NCI-H1694 (cell line): ENCODE results near the gene MARK3.
"Not testable (repeated sequence)": the region's sequence is repeated elsewhere in the genome, so short reads cannot be mapped to it uniquely, and the experiment has no call there.

Experiments used
- DNase-seq: peaks from one replicate; lab custom pipeline; 2025; lab: John Stamatoyannopoulos, UW

MARK3 gene

DNA sequence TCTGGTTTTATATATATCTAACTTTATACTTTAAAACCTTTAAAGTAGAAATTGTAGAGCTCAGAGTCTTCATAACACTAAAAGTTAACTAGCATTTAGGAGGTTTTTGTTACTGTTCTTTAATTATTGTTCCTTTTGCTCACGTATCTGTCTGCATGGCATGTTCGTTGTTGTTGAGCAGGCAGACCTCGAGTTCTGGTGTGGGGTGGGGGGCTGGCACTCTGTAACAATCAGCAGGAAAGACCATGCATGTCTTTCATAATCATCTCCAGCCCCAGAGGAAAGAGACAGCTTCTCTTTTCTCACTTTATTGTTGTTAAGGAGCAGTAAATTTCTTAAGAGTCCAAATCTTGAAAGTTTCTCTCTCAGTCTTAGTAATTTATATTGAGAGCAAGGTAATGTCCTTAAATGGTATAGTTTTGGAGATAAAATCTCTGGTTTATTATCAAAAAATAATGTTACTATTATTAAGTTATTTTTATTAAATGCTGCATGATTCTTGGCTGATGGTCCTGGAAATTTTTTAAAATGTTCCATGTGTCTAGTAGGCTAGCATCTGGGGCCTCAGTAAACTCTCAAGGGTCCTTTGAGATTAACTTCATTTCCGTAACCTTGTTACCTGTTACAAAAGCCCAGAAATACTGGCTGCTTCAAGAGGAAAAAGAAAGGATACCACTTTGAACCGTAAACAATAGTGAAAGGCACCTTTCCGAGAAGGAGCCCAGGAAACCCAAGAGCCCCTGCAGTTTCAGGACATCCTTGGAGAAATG, 107.1 kb downstream of the MARK3 start:
- no peak for DNase-seq

DNA sequence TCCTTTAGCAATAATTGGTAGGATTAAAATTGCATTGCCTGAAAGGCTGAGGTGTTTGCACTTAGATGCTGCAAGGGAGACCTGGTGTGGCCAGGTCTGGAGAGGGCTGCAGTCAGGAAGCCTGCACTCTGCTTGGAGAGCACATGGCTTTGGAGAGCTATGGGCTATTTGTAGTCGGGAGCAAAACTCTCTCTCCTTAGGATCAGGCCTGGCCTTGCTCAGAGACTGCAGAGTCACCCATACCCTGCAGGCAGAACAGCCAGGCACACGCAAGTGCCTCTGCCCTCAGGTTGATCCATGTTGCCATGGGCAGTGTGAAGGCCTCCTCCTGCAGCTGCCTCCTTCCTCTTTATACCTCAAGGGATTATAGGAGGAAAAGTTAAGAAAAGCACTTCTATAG, 110.6 kb downstream of the MARK3 start:
- no peak for DNase-seq

DNA sequence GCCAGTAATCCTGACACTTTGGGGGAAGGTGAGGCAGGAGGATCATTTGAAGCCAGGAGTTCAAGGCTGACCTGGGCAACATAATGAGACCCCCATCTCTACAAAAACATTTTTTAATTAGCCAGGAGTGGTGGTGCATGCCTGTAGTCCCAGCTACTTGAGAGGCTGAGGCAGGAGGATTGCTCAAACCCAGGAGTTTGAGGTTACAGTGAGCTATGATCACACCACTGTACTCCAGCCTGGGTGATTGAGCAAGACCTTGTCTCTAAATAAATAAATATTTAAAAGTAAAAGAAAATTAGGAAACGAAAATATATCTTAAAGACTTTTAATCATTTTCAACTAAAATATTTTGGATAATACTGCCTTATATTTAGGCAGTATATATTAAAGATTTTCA, 111.6 kb downstream of the MARK3 start:
- DNase-seq: no peak

DNA sequence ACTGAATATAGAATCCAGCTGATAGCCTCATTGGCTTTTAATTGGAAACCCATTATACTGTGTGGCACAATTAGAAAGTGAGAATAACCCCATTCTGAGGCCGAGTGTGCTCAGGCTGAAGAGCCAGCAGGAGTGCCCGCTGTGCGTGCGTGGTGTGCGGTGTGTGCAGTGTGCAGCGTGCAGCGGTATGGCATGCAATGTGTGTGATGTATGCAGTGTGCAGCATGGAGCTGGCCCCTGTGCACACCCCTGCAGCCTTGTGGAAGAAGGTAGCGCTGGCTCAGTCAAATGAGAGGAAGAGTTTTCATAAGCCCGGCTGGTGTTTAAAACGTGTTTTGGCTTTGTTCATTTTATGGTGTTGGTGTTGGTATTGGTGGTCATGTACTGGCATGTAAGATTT, 114.5 kb downstream of the MARK3 start:
- DNase-seq: no peak

DNA sequence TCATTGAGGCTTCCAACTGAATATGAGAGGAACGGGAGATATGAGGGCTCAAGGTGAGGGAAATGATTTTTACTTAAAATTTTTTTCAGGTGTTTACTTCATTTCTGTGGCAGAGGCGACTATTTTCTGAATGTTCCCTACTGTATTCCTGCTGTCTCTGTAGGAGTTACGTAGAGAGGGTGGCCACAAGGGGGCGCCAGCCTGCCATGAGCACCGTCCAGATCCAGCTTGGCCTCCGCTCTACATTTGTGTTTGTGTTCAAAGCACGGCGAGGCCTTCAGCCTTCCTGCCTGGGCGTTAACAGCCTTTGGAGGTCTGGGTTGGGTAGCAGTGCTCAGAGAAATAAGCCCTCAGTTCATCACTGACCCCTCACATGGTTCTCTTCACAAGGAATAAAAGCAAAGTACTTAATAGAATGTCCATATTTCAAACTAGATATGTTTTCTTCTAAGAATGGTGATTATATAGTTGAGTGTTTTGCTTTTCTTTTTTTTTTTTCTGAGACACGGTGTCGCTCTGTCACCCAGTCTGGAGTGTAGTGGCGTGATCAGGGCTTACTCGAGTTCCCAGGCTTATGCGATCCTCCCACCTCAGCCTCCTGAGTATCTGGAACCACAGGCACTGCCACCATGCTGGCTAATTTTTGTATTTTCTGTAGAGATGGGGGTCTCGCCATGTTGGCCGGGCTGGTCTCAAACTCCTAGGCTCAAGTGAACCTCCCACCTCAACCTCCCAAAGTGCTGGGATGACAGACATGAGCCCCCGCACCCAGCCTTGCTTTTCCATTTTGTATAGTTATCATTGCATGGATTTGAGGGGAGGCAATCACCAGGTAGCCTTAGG, 115.2 kb downstream of the MARK3 start:
- peak; percentile 99 for DNase-seq

DNA sequence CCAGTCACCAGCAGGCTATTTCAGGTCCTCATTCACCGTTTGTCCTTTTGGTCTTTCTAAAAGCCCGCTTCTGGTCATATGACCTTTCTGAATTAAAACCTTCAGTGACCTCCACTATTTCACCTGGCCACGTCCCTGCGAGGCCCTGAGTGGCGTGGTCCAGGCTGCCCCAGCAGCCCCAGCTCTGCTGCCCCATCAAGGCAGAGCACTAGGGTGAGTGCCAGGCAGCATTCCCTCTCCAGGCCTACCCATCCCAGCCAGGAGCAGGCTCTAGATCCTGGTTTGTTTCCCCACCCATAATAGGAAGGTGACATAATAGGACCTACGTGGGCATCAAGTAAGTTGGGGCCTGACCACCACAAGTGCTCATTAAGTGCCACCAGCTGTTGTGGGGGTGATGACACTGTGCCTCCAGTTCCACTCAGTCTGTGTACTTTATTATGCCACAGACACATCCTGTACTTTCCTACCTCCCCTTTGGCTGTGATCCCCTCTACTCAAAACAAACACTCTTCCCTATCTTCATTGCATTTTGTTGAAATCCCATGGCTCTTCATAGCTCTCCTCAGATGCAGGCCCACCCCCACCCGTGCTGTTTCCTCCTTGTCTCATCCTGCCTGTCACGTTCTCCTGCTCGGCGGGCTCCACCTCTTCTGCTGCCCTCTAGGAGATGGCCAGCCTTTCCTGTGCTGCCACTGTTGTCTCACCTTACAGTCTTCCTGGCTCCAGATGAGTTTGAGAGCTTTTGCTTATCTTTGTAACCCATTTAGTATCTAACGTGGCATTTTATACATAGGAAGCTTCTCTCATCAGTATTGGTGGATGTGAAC, 116.0 kb downstream of the MARK3 start:
- DNase-seq: no peak

DNA sequence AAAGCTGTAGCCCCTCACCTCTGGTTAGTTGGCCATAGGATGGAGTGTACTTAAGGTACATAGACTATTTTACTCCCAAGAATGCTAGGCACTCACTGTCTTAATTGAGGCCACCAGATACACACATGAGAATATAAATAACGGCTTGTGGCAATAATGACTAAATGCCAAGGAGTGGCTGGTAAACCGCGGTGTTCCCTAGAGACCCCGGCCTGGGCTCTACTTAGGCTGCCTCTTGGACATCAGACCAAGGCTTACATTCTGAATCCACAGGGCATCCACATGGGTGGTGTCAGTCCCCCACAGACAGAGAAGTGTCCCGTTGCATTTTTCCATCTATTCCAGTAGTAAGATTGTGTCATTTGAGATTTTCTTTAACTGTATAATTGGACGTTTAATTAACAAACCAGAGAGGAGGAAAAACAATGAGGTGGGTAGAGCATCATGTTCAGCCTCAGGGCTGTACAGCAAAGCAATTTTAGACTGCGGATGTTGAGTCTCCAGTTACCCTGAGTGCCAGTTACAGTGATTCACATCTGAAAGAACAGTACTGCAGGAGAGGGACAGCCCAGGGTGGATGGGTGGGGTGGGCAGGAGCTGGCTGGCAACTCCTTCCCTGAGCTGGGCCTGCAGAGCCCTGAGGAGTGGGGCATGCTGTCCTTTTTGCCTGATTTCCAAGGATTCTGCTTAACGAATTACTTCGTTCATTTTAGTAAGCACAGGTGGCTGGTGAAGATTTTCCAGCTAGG, 116.9 kb downstream of the MARK3 start:
- no peak for DNase-seq

DNA sequence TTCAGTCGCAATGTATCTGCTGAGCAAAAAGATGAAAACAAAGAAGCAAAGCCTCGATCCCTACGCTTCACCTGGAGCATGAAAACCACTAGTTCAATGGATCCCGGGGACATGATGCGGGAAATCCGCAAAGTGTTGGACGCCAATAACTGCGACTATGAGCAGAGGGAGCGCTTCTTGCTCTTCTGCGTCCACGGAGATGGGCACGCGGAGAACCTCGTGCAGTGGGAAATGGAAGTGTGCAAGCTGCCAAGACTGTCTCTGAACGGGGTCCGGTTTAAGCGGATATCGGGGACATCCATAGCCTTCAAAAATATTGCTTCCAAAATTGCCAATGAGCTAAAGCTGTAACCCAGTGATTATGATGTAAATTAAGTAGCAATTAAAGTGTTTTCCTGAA, 117.7 kb downstream of the MARK3 start:
- DNase-seq: no peak

DNA sequence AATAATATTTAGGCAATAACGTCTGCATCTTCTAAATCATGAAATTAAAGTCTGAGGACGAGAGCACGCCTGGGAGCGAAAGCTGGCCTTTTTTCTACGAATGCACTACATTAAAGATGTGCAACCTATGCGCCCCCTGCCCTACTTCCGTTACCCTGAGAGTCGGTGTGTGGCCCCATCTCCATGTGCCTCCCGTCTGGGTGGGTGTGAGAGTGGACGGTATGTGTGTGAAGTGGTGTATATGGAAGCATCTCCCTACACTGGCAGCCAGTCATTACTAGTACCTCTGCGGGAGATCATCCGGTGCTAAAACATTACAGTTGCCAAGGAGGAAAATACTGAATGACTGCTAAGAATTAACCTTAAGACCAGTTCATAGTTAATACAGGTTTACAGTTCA, 118.1 kb downstream of the MARK3 start:
- DNase-seq: no peak

DNA sequence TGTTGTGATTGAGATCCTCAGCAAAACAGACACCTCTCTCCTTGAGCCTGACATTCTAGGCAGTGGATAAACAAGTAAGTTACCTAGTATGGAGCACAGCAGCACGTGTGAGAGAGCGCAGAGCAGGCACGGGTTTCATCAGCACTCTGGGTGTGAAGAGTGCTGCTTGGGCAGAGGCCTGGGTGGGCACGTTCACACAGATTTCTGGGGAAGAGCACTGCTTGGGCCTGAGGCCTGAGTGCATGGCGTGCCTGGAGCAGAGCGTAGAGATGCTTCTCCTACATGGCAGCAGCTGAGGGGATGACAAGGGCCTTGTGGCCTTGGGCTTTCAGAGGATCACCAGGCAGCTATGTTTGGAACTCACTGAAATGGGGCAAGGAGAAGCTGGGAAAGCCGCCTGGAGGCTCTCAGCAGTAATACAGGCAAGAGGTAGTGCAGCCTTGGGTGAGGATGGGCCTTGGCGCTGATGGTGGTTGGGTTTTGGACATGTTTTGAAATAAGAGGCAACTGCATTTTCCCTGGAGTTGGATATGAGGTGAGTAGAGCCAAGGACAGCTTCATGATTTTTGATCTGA, 119.9 kb downstream of the MARK3 start:
- no peak for DNase-seq

DNA sequence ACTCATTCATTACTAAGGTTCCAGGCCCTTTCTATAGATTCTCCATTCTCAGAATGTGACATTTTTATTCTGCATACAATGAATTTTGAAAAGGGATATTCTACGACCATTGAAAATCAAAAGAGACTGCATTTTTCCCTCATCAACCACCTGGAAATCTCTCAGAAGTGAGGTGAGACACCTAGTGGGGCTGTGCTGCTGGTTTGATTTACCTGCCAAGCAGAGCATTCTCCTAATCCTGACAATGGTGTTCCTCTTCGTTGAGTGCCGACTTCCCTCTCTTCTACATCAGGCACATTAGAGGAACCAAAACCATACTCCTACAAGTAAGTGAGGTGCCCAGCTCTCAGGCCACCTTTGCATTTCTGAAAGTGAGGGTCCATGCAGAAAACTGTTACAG, 122.5 kb downstream of the MARK3 start:
- no peak for DNase-seq

DNA sequence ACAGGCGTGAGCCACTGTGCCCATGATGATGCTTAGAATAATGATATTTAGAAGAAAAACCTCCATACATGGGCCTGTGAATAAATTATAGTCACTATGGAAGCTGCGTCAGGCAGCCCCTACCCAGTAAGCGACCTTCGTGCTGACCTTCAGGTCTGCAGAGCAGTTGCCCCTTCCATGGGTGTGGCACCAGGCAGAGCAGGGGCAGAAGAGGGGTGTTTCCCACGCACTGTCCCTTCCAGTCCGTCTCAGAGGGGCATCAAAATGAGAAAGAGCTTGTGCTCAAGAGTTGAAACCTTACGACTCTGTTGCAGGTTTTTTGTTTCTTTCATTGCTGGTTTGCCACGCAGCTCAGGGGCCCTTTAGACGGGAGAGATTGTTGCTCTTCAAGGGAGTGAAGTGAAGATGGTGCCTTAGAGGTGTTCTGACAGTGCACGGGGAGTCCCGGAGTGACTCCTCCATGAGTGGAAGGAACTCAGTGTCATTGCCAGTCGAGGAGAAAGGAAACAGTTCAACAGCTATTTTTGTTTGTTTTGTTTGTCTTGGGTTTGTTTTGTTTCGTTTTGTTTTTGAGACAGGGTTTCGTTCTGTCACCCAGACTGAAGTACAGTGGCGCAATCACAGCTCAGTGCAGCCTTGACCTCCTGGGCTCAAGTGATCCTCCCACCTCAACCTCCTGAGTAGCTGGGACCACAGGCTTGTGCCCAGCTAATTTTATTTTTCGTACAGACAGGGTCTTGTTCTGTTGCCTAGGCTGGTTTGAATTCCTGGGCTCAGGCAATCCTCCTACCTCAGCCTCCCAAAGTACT, 123.5 kb downstream of the MARK3 start:
- no peak for DNase-seq

DNA sequence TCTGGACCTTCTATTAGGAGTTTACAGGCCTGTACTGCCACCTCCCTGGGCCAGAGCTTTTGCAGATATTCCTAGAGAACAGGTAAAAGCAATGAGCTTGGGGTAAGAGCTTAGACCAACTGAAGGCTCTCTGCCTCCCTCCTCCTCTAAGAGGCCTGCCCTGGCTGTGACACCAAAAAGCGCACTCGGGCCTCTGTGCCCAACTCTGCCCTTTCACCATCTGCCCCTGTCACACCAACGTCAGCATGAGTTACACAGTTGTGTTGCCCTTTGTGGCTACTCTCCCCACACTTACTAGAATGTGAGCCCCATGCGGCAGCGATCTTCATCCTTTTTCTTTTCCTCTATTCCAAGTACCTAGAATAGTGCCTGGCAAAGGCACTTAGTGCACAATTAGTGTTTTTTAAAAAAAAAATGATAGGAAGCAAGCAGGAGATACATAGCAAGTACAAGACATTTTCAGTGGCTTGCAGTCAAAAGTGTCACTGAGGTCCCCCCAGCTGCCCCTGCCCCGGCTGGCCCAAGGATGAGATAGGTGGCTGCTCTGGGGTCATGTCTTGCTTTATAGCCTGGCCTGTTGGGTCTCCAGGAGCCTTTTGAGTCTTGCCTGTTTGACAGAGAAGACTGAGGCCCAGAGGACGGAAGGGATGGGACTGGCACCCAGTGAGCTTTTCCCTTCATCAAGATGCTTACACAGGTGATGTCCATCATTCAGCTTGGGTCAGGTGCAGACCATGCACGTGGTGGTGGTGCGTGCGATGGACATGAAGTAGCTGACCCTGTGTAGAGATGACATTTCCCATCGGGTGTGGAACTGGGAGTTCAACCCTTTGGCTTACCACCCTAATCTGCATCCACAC, 124.9 kb downstream of the MARK3 start:
- DNase-seq: no peak

DNA sequence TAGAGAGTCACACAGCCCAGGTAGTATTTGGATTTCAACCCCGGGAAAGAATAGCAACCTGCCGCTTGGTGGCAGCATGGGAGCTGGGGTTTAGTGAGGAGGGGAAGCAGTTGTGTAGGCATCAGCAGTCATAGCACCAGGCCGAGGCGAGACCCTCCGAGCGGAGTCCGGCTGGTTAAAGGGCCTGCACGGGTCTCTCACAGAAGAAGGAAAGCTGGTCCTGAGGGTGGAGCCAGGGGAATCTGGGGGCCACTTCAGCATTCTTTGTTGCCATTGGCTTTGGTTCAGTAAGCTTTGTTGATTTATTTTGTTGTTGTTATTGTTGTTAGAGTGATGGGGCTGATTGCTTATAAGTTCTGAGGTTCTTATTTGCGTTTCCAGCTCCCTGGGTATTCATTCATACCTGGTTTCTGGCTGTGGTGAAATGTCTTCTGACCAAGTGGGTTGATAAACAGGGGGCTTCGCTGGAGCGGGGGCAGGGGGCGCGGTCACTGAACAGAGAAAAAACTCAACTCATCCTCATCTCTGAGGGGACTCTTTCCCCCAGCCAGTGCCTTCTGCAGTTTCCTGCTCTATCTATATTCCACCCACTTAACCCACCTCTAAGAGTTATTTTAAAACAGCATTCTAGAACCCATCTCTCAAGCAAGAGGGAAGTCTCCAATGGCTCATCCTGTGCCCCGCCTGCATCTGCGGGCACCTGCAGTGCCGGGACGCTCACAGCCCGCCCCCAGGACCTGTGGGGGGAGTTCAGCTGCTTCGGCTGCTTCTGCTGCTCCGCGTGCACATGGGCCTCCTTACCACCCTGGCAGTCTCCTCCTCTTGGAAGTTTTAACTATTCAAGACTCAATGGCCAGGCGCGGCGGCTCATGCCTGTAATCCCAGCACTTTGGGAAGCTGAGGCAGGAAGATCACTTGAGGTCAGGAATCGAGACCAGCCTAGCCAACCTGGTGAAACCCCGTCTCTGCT, 125.8 kb downstream of the MARK3 start:
- DNase-seq: peak; percentile 46

DNA sequence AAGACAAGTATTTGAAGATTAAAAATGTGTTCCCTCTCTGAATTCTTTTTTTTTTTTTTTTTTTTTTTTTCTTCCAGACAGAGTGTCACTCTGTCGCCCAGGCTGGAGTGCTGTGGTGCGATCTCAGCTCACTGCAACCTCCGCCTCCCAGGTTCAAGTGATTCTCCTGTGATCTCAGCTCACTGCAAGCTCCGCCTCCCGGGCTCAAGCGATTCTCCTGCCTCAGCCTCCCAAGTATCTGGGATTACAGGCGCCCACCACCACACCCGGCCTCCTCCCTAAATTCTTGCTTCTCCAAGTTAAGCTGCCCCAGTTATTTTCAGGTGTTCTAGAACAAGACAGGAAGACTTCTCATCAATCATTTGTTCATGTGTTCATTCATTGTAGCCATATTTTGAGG, 127.0 kb downstream of the MARK3 start:
- DNase-seq: not testable (repeated sequence)

DNA sequence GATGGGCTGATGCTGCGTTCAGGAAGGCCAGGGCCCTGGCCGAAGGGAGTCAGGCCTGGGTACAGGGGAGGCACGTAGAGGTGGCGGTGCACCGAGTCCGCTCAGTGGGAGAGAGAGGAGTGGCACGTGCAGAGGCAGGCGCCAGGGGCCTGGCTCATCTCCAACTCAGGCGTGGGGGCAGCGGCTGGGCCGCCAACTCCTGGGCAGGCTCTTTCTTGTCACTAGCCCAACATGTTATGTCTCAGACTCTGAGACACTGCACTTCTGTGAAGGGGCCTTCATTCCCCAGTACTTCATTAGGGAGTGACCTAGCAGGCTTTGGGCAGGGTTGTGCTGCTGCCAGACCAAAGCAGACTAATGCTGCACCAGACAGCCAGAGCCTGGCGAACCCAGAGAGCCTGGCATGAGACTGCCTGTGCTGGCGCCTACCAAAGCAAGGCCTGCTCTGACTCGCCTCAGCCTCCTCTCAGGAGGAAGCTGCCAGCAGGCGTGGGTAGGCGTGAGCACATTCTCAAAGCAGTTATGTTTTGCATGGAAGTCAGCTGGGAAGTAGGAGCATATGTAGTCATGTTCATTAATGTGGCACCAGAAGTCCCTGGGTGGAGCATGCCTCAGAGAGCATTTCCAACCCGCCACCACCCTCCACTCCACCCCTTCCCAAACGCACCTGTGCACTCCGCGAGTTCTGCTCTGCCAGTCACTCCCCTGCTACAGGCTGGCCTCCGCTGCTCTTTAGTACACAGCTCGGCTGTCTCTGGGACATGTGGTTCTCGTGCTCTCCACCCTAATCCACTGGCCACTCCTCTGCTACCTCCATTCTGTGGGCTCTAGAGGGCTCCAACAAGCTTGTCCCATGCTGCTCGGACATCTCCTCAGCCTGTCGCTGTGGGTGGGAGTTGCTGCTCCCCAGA, 127.7 kb downstream of the MARK3 start:
- peak; percentile 100 for DNase-seq
